CD14-positive monocyte (primary cell): Measurements from ENCODE around the gene URI1. TPM values are rescaled to one million over a fixed set of nuclear protein-coding genes. Genes with fewer than 3 reads are reported as not detected.

Experiments
- DNase-seq, 3 donors: peaks; one replicate each; pipeline ENCODE4 v3.0.0-alpha.2; 2011 to 2022
- H2AFZ ChIP-seq: 2 replicates; pipeline ENCODE4 v1.6.0; 2012; ENCODE audit warnings: mild to moderate bottlenecking, low read depth, low read length, inconsistent platforms; ENCODE audit not compliant: insufficient read depth, poor library complexity, severe bottlenecking
- H3K27ac ChIP-seq, 2 donors: 1 replicate in 1 of 2; 2 replicates in 1 of 2; pipeline ENCODE4 v1.5.1; 2012 to 2013; ENCODE audit warnings: low read length in 2 of 2, control low read depth in 1 of 2, inconsistent platforms in 1 of 2, low read depth in 1 of 2, mild to moderate bottlenecking in 1 of 2
- H3K27me3 ChIP-seq, 2 donors: one replicate each; pipeline versions ENCODE4 v1.6.0 to v1.6.1; 2011 to 2013; ENCODE audit warnings: low read length in 2 of 2; ENCODE audit not compliant: control insufficient read depth in 2 of 2, insufficient read depth in 2 of 2
- H3K36me3 ChIP-seq, 2 donors: replicated peaks in 1 of 2; 1 replicate in 1 of 2; 2 replicates in 1 of 2; pipeline versions ENCODE4 v1.5.1 to v1.6.1; 2012 to 2013; ENCODE audit warnings: low read length in 2 of 2, control low read depth in 1 of 2, inconsistent platforms in 1 of 2, mild to moderate bottlenecking in 1 of 2; ENCODE audit not compliant: insufficient read depth in 2 of 2, control insufficient read depth in 1 of 2
- H3K4me1 ChIP-seq, 2 donors: 1 replicate in 1 of 2; 2 replicates in 1 of 2; pipeline versions ENCODE4 v1.5.1 to v1.6.1; 2012 to 2013; ENCODE audit warnings: low read length in 2 of 2, control low read depth in 1 of 2, inconsistent platforms in 1 of 2, mild to moderate bottlenecking in 1 of 2, moderate library complexity in 1 of 2; ENCODE audit not compliant: insufficient read depth in 2 of 2, control insufficient read depth in 1 of 2
- H3K4me2 ChIP-seq: replicated peaks from 2 replicates; pipeline ENCODE3; 2012; ENCODE audit warnings: low read length, moderate library complexity, mild to moderate bottlenecking; ENCODE audit not compliant: poor library complexity, severe bottlenecking; ENCODE audit errors: extremely low read depth
- H3K4me3 ChIP-seq, 3 experiments: fragments of 200-600 bp in 1 of 3; sonication (generic) in 1 of 3; replicated peaks in 1 of 3; 1 replicate in 2 of 3; 2 replicates in 1 of 3; pipeline ENCODE4 v1.5.1; 2011 to 2013; ENCODE audit warnings: low read length in 3 of 3, mild to moderate bottlenecking in 3 of 3, control low read depth in 2 of 3, low read depth in 2 of 3, inconsistent platforms in 1 of 3, moderate library complexity in 1 of 3
- H3K79me2 ChIP-seq: 2 replicates; pipeline ENCODE4 v1.6.0; 2012; ENCODE audit warnings: mild to moderate bottlenecking, control low read depth, inconsistent platforms, low read length, moderate library complexity; ENCODE audit not compliant: insufficient read depth
- H3K9ac ChIP-seq: 2 replicates; pipeline ENCODE4 v1.6.0; 2017; ENCODE audit warnings: low read length, mild to moderate bottlenecking; ENCODE audit not compliant: insufficient read depth, poor library complexity, severe bottlenecking
- H3K9me3 ChIP-seq, 2 donors: replicated peaks in 1 of 2; 1 replicate in 1 of 2; 2 replicates in 1 of 2; pipeline versions ENCODE4 v1.5.1 to v1.6.1; 2012 to 2013; ENCODE audit warnings: low read length in 2 of 2, control low read depth in 1 of 2; ENCODE audit not compliant: control insufficient read depth in 1 of 2, insufficient read depth in 1 of 2
- H4K20me1 ChIP-seq: 2 replicates; pipeline ENCODE4 v1.6.0; 2012; ENCODE audit warnings: mild to moderate bottlenecking, low read length, control low read depth, moderate library complexity; ENCODE audit not compliant: insufficient read depth
- H3K27ac Mint-ChIP-seq, 7 donors: one replicate each; pipeline ENCODE4 v1.8.0; 2020; ENCODE audit warnings: mild to moderate bottlenecking in 7 of 7, mixed read lengths in 7 of 7, moderate library complexity in 6 of 7, inconsistent platforms in 2 of 7
- H3K27me3 Mint-ChIP-seq, 3 donors: one replicate each; pipeline ENCODE4 v1.8.0; 2021 to 2022; ENCODE audit warnings: low read depth in 3 of 3, mild to moderate bottlenecking in 3 of 3, mixed read lengths in 3 of 3, moderate library complexity in 3 of 3, inconsistent platforms in 1 of 3
- H3K36me3 Mint-ChIP-seq, 2 donors: one replicate each; pipeline ENCODE4 v1.8.0; 2020; ENCODE audit warnings: mixed read lengths in 2 of 2, inconsistent platforms in 1 of 2, mild to moderate bottlenecking in 1 of 2
- H3K4me1 Mint-ChIP-seq: one replicate; pipeline ENCODE4 v1.8.0; 2020; ENCODE audit warnings: mild to moderate bottlenecking, mixed read lengths
- H3K4me3 Mint-ChIP-seq, 2 donors: one replicate each; pipeline ENCODE4 v1.8.0; 2020; ENCODE audit warnings: mild to moderate bottlenecking in 2 of 2, mixed read lengths in 2 of 2, moderate library complexity in 1 of 2
- H3K9me3 Mint-ChIP-seq, 7 donors: one replicate each; pipeline ENCODE4 v1.8.0; 2020 to 2022; ENCODE audit warnings: mixed read lengths in 7 of 7, mild to moderate bottlenecking in 6 of 7, moderate library complexity in 6 of 7, inconsistent platforms in 2 of 7
- WGBS: methylation state at CpG from one replicate; pipeline ENCODE4 v1.1.5; 2013; ENCODE audit warnings: missing lambda C conversion rate; ENCODE audit not compliant: insufficient coverage; 5-methylcytosine and 5-hydroxymethylcytosine counted together
- intact Hi-C, 2 donors: fragments of 100-400 bp; cut with micrococcal nuclease; formaldehyde crosslinking; loops; one replicate each; pipeline versions ENCODE4 v1.15.0 to v1.15.1; 2023
- polyA plus RNA-seq, 3 donors: library from polyadenylated mRNA; depleted of rRNA in 1 of 3; unstranded in 2 of 3; stranded (reverse) in 1 of 3; fragments of 300-500 nt in 2 of 3; fragments of >200 nt in 1 of 3; fragmentation: Illumina TruSeq in 2 of 3; gene quantifications; 1 replicate in 2 of 3; 2 replicates in 1 of 3; pipeline ENCODE4 v1.2.3, GENCODE V29; 2012 to 2021
- TF ChIP-seq, protein P1 (sequence below): fragments of 200-600 bp; IDR thresholded peaks from one replicate; pipeline ENCODE4 v1.8.0; 2022; ENCODE audit warnings: antibody characterized with exemption, mild to moderate bottlenecking

The URI1 gene
- polyA plus RNA-seq, 3 donors = 5.3 to 19.3 (median 9.7) TPM

GRCh38 chr19:29961311-29961710 lies 19.3 kb downstream of the URI1 start:
- Mint-ChIP-seq H3K4me3 (no peak overlapping the region), H3K9me3 (peaks cover 0 to 2% (median 0%) of the 10 kb centered on the region in 7 donors), H3K27ac (peak overlapping the region in 1 of 7 donors; percentile 30), H3K4me1 (peaks cover 36% of the 10 kb centered on the region), H3K27me3 (peaks cover 0 to 1% (median 0%) of the 10 kb centered on the region in 3 donors), H3K36me3 (peaks cover 2 to 8% of the 10 kb centered on the region in 2 donors)
- H3K9me3 ChIP-seq = no peaks in the 10 kb centered on the region
- TF ChIP-seq, protein P1, sequence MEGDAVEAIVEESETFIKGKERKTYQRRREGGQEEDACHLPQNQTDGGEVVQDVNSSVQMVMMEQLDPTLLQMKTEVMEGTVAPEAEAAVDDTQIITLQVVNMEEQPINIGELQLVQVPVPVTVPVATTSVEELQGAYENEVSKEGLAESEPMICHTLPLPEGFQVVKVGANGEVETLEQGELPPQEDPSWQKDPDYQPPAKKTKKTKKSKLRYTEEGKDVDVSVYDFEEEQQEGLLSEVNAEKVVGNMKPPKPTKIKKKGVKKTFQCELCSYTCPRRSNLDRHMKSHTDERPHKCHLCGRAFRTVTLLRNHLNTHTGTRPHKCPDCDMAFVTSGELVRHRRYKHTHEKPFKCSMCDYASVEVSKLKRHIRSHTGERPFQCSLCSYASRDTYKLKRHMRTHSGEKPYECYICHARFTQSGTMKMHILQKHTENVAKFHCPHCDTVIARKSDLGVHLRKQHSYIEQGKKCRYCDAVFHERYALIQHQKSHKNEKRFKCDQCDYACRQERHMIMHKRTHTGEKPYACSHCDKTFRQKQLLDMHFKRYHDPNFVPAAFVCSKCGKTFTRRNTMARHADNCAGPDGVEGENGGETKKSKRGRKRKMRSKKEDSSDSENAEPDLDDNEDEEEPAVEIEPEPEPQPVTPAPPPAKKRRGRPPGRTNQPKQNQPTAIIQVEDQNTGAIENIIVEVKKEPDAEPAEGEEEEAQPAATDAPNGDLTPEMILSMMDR = no peak
- H4K20me1 ChIP-seq = peaks cover 70% of the 10 kb centered on the region
- no CpG with 5 or more reads among the region's 3 CpGs for WGBS
- intact Hi-C loops = no loop called here
- H3K4me1 ChIP-seq = peaks cover 3 to 6% of the 10 kb centered on the region in 2 donors
- H3K27ac ChIP-seq = no peak overlapping the region
- no peak overlapping the region for H3K4me2 ChIP-seq
- no peak for DNase-seq
- no peak overlapping the region for H2AFZ ChIP-seq
- H3K27me3 ChIP-seq = no peaks in the 10 kb centered on the region
- no peak overlapping the region for H3K9ac ChIP-seq
- no peak overlapping the region for H3K4me3 ChIP-seq
- peaks cover 99% of the 10 kb centered on the region for H3K79me2 ChIP-seq
- H3K36me3 ChIP-seq = no peaks in the 10 kb centered on the region

DNA sequence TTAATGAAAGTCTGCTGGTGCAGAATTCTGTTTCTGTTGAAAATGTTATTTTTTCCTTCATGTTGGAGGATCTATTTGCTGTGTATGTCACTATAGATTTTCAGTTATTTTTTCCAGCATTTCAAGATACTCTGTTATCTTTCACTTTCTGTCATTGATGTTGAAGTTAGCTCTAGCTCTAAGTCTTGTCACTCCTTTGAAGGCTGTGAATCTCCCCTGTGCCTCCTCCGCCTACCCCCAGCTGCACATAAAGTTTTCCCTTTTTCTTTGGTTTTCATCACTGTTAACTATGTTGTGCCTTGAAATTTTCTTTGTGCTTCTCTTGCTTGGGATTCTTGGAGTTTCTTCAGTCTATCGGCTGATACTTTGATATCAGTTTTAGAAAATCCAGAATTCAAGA lies 20.8 kb downstream of the URI1 start:
- intact Hi-C loops = no loop called here
- H3K36me3 ChIP-seq = no peaks in the 10 kb centered on the region
- DNase-seq = no peak

More for the DNA sequence above, 20.8 kb downstream of the URI1 start:
- H3K4me1 Mint-ChIP-seq = peaks cover 51% of the 10 kb centered on the region
- H3K4me2 ChIP-seq = no peak overlapping the region
- no peak overlapping the region for H3K4me3 Mint-ChIP-seq
- peaks cover 2 to 8% of the 10 kb centered on the region in 2 donors for H3K36me3 Mint-ChIP-seq
- peaks cover 0 to 1% (median 0%) of the 10 kb centered on the region in 3 donors for H3K27me3 Mint-ChIP-seq
- H3K27ac ChIP-seq = no peak overlapping the region
- H2AFZ ChIP-seq = no peak overlapping the region
- H3K79me2 ChIP-seq = peaks cover 99% of the 10 kb centered on the region
- H4K20me1 ChIP-seq = peaks cover 77% of the 10 kb centered on the region
- H3K9me3 ChIP-seq = no peaks in the 10 kb centered on the region
- H3K4me1 ChIP-seq = peaks cover 10 to 14% of the 10 kb centered on the region in 2 donors
- no peaks in the 10 kb centered on the region for H3K27me3 ChIP-seq
- no peak overlapping the region for H3K4me3 ChIP-seq
- TF ChIP-seq, protein P1 = no peak
- H3K9ac ChIP-seq = no peak overlapping the region
- no peak overlapping the region for H3K27ac Mint-ChIP-seq
- 80% methylated on average over 1 of the region's 2 CpGs for WGBS
- H3K9me3 Mint-ChIP-seq = peaks cover 0 to 2% (median 0%) of the 10 kb centered on the region in 7 donors
